ENCODE results near the gene PSAPL1.

GRCh38 chr4:7431696-7432530 lies 2.8 kb downstream of the PSAPL1 start:
- no peak for TF ChIP-seq POLR2AphosphoS5 (IDR thresholded peaks at IDR 0.05; ENCODE audit: borderline replicate concordance, low read depth, low read length)
- TF ChIP-seq EZH2 (IDR thresholded peaks at IDR 0.05): no peak
